GM19463 (cell line): ENCODE data around the gene FGF22.
"Not testable (repeated sequence)": the region's sequence is repeated elsewhere in the genome, so short reads cannot be mapped to it uniquely, and the experiment has no call there.

Experiments
- ATAC-seq: cut with Tn5 transposase; IDR thresholded peaks from one replicate; pipeline ENCODE4 v1.9.1; 2021; ENCODE audit warnings: mild to moderate bottlenecking, moderate library complexity; ENCODE audit not compliant: unreplicated experiment

FGF22 gene

GRCh38 chr19:620166-620862, 19.4 kb upstream of the FGF22 start:
- no peak for ATAC-seq

GRCh38 chr19:621191-621590, 18.5 kb upstream of the FGF22 start:
- not testable (repeated sequence) for ATAC-seq

GRCh38 chr19:621819-622218, 17.9 kb upstream of the FGF22 start:
- no peak for ATAC-seq

- no peak for ATAC-seq
Measured at GRCh38 chr19:622666-623065, 17.0 kb upstream of the FGF22 start.

GRCh38 chr19:623175-623916, 16.3 kb upstream of the FGF22 start:
- no peak for ATAC-seq

- ATAC-seq = no peak
Measured at GRCh38 chr19:623974-624373, 15.7 kb upstream of the FGF22 start.

GRCh38 chr19:624433-625109, 15.1 kb upstream of the FGF22 start:
- ATAC-seq = no peak

- no peak for ATAC-seq
Measured at GRCh38 chr19:625257-625656, 14.4 kb upstream of the FGF22 start.

- not testable (repeated sequence) for ATAC-seq
Measured at GRCh38 chr19:626566-626965, 13.1 kb upstream of the FGF22 start.

- no peak for ATAC-seq
Measured at GRCh38 chr19:628168-628567, 11.5 kb upstream of the FGF22 start.

- not testable (repeated sequence) for ATAC-seq
Measured at GRCh38 chr19:629515-629914, 10.2 kb upstream of the FGF22 start.

GRCh38 chr19:629961-630714, 9.5 kb upstream of the FGF22 start:
- no peak for ATAC-seq

GRCh38 chr19:632579-633067, 7.1 kb upstream of the FGF22 start:
- ATAC-seq = peak; percentile 22

- ATAC-seq = peak; percentile 90
Measured at GRCh38 chr19:633068-633785, 6.5 kb upstream of the FGF22 start, which contains the start of gene POLRMT. TSS of gene POLRMT (minus strand) at chr19:633537. CDS start at chr19:633512, 25 bp downstream.

- ATAC-seq = no peak
Measured at GRCh38 chr19:633786-634639, 5.7 kb upstream of the FGF22 start.

- ATAC-seq = no peak
Measured at GRCh38 chr19:634975-635652, 4.6 kb upstream of the FGF22 start.

- ATAC-seq = no peak
Measured at GRCh38 chr19:638906-639252, 800 bp upstream of the FGF22 start.

GRCh38 chr19:640161-640558, 481 bp downstream of the FGF22 start:
- ATAC-seq = no peak
